NCI-H2081 (cell line): ENCODE results near the gene ZNF618.

Source experiments
- DNase-seq, 2 experiments: peaks; one replicate each; lab custom pipeline; 2025; lab: John Stamatoyannopoulos, UW

Gene ZNF618

GRCh38 chr9:113885183-113886025 lies 9.3 kb downstream of the ZNF618 start:
- no peak for DNase-seq

- DNase-seq: no peak
These were observed 9.9 kb downstream of the ZNF618 start for GRCh38 chr9:113886026-113886369.

GRCh38 chr9:113886466-113886865 lies 10.4 kb downstream of the ZNF618 start:
- DNase-seq: no peak

DNA sequence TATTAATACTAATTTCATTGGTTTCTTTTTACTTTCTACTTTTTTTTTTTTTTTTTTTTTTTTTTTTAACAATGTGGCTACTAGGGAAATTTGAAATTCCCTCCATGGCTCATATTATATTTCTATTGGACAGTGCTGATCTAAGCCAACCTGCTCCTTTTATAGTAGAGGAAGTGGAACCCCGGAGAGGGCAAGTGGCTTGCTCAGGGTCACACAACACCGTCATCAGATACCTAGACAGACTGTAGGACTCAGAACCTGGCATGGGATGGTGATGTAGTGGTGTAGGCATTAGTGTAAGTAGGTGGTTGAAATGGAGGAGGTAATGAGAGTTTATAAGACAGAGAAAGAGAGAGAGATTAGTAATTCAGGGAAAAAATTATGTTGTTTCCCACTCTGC lies 10.8 kb downstream of the ZNF618 start:
- DNase-seq: no peak

DNA sequence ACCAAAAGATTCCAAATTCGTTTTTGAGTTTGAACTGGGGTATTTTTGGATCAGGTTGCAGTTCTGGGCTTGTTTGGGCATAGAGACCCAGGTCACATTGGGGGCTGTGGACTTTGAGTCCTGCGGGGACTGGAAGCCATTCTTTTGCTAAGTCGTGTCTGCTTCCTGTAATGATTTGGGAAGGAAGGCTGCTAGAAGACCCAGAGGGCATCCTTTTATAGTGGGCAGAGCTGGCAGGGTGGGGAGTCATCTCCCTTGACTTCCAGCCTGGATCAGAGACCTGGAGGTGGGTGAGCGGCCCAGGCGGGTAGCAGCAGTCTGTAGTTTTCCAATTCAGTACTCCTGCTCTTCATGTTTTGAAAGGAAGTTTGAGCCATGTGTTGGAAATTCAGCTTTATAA lies 11.3 kb downstream of the ZNF618 start:
- no peak for DNase-seq

GRCh38 chr9:113888336-113888735 lies 12.2 kb downstream of the ZNF618 start:
- no peak for DNase-seq

DNA sequence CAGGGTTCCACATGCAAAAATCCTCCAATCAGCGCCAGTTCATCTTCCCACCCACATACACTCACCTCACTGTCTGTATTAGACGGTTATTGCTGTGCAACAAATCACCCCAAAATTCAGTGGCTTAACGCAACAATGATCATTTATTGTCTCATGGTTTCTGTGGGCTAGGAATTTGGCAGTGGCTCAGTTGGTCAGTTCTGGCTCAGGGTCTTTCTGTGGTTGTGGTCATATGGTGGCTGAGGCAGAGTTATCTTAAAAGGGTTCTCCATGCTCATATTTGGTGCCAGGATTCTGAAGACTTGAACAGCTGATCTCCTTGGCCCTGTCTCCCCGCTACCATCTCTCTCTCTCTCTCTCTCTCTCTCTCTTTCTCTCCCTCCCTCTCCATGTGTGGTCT lies 12.9 kb downstream of the ZNF618 start:
- no peak for DNase-seq

- no peak for DNase-seq
These were observed 14.6 kb downstream of the ZNF618 start for GRCh38 chr9:113890704-113891103.

- no peak for DNase-seq
These were observed 16.9 kb downstream of the ZNF618 start for GRCh38 chr9:113892861-113893491.

GRCh38 chr9:113894166-113894565 lies 18.1 kb downstream of the ZNF618 start:
- DNase-seq: no peak

GRCh38 chr9:113895526-113895925 lies 19.4 kb downstream of the ZNF618 start:
- peak in 1 of 2 experiments; percentile 15 for DNase-seq

DNA sequence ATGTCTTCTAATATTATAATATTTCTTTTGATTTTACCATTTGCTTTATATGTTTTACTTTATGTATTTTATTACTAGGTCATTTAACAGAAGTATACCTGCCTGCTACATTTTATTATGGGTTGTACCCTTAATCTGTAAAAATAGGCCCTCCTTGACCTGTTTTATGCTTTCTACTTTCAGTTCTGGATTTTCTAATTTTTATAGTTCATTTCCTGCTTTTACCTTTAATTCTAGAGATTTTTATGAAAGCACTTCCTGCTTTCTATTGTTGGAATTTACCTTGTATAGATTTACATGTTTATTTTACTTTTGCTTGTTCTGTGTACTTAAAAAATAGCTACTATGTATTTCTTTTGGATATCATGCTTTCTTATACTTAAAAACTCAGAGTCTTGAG lies 20.6 kb downstream of the ZNF618 start:
- DNase-seq: no peak

DNA sequence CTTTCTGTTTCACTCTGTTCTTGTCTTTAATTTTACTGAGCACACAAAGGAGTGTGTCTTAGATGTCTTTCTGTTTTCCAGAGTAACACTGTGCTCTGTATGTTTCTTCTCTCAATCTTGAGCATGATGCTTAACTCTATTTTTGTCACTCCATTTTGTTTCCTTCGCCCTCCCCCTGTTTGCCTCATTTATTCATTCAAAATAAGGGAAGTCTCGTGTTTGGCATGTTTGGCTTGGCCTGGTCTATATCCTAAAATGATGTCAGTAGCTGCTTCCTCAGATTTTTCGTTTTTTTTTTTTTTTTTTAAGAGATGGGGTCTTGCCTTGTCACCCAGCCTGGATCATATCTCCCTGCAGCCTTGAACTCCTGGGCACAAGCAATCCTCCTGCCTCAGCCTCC lies 22.0 kb downstream of the ZNF618 start:
- no peak for DNase-seq

GRCh38 chr9:113898596-113898995 lies 22.5 kb downstream of the ZNF618 start:
- DNase-seq: no peak

DNA sequence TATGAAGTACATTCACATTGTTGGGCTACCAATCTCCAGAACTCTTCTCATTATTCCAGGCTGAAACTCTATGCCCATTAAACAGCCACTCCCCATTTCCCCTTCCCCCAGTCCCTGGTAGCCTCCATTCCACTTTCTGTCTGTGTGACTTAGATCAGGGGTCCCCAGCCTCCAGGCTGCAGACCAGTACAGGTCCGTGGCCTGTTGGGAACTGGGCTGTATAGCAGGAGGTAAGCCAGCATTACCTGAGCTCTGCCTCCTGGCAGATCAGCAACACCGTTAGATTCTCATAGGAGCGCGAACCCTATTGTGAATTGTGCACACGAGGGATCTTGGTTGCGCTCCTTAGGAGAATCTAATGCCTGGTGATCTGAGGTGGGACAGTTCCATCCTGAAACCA lies 23.1 kb downstream of the ZNF618 start:
- DNase-seq: no peak

DNA sequence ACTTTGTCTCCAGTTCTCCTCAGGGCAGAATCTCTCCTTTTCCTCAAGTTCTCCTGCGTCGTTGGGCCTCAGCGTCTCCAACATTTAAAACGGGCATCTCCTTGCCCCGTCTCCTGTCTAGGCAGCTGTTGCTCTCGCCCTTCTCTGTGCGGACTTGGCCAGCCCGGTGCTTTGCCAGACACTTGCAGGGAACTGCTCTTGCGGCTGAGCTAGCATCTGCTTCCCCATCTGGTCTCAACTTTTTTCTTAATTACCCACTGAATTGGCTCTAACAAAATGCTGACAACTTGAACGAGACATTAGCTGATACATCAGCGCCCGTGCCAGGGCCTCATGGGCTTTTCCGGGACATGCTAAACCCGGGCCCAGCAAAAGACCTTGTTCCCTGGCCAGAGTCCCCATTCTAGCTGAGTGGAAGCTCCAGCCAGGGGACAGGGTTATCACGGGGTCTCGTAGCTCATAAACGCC lies 25.1 kb downstream of the ZNF618 start:
- DNase-seq: no peak

GRCh38 chr9:113903514-113904077 lies 27.5 kb downstream of the ZNF618 start:
- no peak for DNase-seq

- DNase-seq: no peak
These were observed 30.5 kb downstream of the ZNF618 start for GRCh38 chr9:113906411-113907110.

GRCh38 chr9:113907282-113907681 lies 31.2 kb downstream of the ZNF618 start:
- no peak for DNase-seq

DNA sequence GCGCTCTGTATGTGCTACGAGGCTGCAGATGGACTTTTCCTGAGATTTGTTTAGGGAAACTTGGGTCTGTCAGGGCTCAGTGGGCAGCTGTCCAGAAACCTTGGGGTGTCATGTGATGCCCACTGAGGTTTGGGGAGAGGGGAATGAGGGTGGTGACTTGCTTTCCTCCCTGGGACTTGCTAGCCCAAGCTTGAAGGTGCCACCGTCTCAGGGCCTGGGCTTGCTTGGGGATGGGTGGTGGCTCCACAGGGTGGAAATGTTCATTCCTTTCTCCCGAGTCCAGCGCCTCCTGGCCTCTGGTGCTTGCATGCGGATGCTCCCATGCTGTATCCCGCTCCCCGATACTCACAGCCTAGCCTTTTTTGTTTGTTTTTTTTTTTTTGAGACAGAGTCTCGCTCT lies 33.3 kb downstream of the ZNF618 start:
- DNase-seq: no peak

DNA sequence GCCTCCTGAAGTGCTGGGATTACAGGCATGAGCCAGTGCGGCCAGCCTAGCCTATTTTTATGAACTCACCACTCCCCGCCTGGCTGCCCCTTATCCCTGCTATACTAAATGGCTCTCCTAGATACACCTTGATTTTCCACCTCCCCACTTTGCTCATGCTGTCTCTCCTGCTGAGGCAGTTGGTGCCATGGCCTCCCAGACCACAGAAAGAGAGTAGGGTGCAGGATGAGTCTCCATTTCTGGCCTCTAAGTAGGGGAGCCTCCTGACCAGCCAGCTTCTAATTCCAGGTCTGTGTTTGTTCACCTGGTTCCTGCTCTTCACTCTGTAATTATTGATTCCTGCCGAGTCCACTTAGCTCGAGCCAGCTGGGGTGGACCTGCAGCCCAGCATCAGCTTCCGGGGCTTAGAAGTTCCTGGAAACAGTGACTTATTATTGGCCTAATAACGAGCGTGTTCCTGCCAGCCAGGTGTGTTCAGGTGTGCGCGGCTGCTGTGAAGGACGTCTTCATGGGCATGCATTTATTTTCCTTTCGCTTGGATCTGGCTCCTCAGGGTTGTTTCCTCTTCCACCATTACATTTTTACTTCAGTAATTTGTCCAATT lies 34.0 kb downstream of the ZNF618 start:
- peak; percentile 81 to 96 for DNase-seq

DNA sequence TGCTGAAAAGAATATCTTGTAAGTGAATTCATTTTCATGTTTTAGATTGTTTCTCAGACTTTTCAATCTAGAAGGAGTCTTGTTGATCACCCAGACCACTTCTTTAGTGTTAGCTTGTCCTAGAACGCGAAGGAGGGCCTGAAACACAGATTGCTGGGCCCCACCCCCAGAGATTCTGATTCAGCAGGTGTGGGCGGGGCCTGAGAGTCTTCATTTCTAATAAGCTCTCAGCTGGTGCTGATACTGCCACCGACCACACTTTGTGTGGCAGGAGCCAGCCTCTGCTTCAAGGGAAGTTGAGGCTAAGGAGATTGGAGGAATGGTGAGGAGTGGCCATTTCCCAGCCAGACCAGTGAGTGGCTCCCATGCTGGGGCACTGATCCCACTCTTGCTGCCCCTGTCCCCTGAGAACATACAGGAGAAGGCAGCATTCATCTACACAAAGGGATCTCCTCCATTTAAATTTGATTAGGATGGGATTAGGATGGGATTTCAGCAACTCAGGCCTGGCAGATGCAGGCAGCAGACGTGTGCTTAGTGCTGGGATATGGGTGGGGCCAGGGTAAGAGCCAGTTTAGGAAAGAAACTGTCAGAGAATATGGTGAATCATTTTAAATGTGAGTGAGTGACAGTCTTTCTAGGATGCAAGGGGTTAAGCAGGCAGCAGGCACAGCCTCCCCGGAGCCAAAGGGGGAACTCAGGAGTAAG lies 35.9 kb downstream of the ZNF618 start:
- DNase-seq: no peak
